ENCODE measurements around the gene CACNA1E.
A peak's percentile ranks its signal among the peaks of the same experiment; 100 is the strongest.

Gene CACNA1E

DNA sequence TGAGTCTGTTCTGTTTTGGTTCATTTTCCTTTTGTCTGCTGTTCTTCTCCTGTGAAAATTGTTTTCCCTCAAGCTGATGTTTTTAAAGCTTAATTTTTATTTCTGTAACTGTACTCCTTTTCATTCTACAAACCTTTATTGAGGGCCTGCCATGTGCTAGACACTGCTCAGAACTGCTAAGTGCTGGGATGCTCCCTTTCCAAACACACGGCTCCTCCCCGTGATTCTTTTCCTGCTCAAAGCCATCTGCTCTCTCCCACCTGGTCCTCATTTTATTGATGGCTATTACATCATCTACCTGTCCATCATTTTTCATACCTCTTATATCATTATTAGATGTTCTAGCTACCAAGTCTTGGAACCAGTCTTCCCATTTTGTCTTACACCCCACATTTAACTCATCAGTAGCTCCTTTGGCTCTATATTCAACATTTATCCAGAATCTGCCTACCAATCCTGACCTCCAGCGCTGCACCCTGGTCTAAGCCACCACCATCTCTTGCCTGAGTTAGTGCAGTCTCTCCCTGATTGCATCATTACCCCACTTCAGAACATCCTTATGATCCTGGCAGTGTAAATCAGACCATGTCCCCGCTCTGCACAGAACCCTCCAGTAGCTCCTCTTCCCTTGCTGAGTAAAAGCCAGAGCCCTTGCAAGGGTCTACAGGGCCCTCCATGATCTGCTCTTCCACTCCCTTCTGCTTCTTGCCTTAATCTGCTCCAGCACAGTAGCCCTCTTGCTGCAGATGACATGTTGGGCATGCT, 118.1 kb downstream of the CACNA1E start:
- TF ChIP-seq, protein P1, sequence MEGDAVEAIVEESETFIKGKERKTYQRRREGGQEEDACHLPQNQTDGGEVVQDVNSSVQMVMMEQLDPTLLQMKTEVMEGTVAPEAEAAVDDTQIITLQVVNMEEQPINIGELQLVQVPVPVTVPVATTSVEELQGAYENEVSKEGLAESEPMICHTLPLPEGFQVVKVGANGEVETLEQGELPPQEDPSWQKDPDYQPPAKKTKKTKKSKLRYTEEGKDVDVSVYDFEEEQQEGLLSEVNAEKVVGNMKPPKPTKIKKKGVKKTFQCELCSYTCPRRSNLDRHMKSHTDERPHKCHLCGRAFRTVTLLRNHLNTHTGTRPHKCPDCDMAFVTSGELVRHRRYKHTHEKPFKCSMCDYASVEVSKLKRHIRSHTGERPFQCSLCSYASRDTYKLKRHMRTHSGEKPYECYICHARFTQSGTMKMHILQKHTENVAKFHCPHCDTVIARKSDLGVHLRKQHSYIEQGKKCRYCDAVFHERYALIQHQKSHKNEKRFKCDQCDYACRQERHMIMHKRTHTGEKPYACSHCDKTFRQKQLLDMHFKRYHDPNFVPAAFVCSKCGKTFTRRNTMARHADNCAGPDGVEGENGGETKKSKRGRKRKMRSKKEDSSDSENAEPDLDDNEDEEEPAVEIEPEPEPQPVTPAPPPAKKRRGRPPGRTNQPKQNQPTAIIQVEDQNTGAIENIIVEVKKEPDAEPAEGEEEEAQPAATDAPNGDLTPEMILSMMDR (IDR thresholded peaks at IDR 0.05), result no peak
- DNase-seq, result no peak
- Mint-ChIP-seq H3K36me3 (ENCODE audit: low read depth) (peaks cover 5% of the 10 kb centered on the region), H3K4me3 (no peak overlapping the region), H3K4me1 (peaks cover 10% of the 10 kb centered on the region), H3K27me3 (ENCODE audit: low read depth, poor library complexity) (peaks cover 12% of the 10 kb centered on the region), H3K27ac (no peak overlapping the region), H3K9me3 (peaks cover 9% of the 10 kb centered on the region)

DNA sequence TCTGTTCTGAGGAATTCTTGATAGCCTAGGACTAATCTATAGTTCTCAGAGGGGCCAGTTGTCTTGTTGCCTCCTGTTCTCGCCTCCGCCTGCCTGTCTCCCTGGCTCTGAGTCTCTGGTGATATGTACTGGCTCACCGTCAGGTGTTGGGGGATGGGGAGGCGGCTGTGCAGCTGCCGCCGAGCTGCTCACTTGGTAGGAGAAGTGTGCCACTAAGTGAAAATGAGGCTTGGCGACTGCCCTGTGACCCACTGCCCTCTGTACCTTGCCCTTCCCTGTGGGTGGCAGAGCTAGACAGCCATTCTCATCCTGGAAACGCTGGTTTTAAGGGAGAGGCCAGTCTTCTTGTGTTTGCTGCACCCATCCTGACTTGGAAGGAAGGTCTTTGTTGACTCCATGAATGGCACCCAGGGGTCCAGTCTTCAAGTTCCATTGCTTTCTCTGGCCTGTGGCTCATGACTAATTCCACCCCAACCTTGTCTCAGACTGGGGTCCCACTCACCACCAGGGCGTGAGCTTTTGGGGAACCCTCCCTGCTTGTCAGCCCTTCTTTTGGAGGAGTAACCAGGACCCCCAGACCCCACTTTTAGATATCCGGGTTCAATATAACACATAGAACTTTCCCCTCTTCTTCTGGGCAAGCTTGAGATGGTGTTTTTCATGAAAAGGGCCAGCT, 120.6 kb downstream of the CACNA1E start:
- TF ChIP-seq, protein P1 (IDR thresholded peaks at IDR 0.05), result no peak
- Mint-ChIP-seq H3K36me3 (ENCODE audit: low read depth) (no peaks in the 10 kb centered on the region), H3K27me3 (ENCODE audit: low read depth, poor library complexity) (peaks cover 16% of the 10 kb centered on the region), H3K4me1 (peaks cover 10% of the 10 kb centered on the region), H3K27ac (no peak overlapping the region), H3K4me3 (no peak overlapping the region), H3K9me3 (no peaks in the 10 kb centered on the region)
- DNase-seq, result no peak

DNA sequence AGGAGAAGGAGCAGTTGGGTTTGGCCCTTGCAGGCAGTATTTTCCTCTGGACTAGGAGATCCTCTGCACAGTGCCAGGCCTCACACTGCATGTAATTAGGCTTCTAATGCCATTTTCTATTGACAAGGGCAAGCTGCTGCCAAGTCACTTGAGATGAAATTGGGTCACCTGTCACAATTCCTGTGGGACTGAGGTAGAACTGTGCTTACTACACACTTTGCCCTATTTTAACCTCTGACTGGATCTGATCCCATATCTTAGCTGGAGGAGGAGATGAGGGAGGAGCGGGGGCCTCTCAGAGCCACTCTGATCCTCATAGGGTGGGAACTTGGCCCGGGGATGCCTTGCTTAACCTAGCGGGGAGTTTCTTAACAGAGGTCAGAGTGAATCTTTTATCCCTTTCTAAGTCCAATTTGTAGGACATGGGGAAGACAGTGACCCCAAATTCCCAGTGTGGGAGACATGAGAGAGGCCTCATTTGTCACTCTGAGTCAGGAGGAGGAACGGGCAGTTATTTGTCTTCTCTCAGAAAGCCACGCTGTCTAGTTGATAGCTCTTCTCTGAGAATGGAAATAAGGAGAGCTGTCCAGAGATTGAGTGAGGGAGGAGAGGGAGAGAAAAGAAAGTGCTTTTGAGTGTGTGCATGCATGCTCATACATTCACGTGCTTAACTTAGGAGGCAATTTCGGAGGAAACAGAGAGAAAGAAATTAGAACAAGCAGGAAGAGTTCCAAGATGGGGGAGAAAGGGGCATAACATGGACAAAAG, 121.3 kb downstream of the CACNA1E start:
- no peaks in the 10 kb centered on the region for H3K36me3 Mint-ChIP-seq (ENCODE audit: low read depth)

DNA sequence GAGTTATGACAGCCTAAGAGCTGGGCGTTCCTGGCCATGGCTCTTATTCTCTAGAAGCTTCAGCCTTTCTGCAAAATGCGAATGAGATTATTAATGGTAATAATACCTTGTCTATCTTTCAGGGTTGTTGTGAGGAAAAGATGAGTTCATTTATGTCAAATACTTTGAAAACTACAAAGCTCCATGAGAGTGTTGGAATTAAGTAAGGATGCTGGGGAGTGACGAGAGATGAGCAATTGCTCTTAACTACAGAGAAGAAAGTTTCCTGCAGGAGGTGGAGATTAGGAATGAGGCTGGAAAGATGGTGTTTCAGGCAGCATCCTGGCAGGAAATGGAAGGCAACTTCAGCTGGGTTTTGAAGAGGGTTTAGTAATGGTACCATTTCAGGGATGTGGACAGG, 124.2 kb downstream of the CACNA1E start:
- no peak overlapping the region for H3K27ac Mint-ChIP-seq
- peaks cover 21% of the 10 kb centered on the region for H3K27me3 Mint-ChIP-seq (ENCODE audit: low read depth, poor library complexity)
- TF ChIP-seq, protein P1 (IDR thresholded peaks at IDR 0.05), result no peak
- peaks cover under 1% of the 10 kb centered on the region for H3K9me3 Mint-ChIP-seq
- H3K4me1 Mint-ChIP-seq, result peaks cover 10% of the 10 kb centered on the region
- DNase-seq, result no peak
- H3K36me3 Mint-ChIP-seq (ENCODE audit: low read depth), result no peaks in the 10 kb centered on the region
- no peak overlapping the region for H3K4me3 Mint-ChIP-seq

More for the DNA sequence above, 121.3 kb downstream of the CACNA1E start:
- TF ChIP-seq, protein P1 (IDR thresholded peaks at IDR 0.05), result no peak
- H3K27ac Mint-ChIP-seq, result peak overlapping the region; percentile 44
- H3K4me3 Mint-ChIP-seq, result no peak overlapping the region
- DNase-seq, result no peak
- H3K27me3 Mint-ChIP-seq (ENCODE audit: low read depth, poor library complexity), result peaks cover 19% of the 10 kb centered on the region
- no peaks in the 10 kb centered on the region for H3K9me3 Mint-ChIP-seq
- H3K4me1 Mint-ChIP-seq, result peaks cover 10% of the 10 kb centered on the region

DNA sequence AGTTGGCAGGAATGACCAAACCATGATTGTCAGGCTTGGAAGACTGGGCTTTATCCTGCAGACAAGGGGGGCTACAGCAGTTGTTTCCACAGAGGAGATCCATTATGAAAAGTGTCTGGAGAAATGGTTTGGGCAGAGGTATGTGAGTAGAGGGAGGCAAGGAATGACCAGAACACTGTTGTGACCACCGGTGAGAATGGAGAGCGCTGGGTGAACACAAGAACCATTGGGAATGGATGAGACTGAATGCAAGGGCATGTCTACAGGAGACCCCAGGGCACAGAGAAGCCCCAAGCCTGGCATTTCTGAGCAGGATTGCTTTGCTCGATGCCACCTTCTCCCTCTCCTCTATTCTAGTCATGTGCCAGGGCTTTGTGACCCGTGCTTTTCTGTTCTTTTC, 125.1 kb downstream of the CACNA1E start:
- TF ChIP-seq, protein P1 (IDR thresholded peaks at IDR 0.05), result no peak
- H3K4me1 Mint-ChIP-seq, result peaks cover 10% of the 10 kb centered on the region
- H3K36me3 Mint-ChIP-seq (ENCODE audit: low read depth), result no peaks in the 10 kb centered on the region
- DNase-seq, result no peak
- peaks cover 21% of the 10 kb centered on the region for H3K27me3 Mint-ChIP-seq (ENCODE audit: low read depth, poor library complexity)
- no peak overlapping the region for H3K4me3 Mint-ChIP-seq
- H3K27ac Mint-ChIP-seq, result no peak overlapping the region
- H3K9me3 Mint-ChIP-seq, result peaks cover 9% of the 10 kb centered on the region

All from nephron progenitor cell (in vitro differentiated cells).